RWPE1 (cell line): ENCODE data around the gene NFKBIA.
"Not testable (repeated sequence)": the region's sequence is repeated elsewhere in the genome, so short reads cannot be mapped to it uniquely, and the experiment has no call there.

Experiments
- CTCF ChIA-PET: fragments of 350-600 bp; sonication (Branson Sonifier 250); formaldehyde crosslinking; extraction: SDS; loops from one replicate; lab custom pipeline; 2021; lab: Yijun Ruan, JAX
- POLR2A ChIA-PET: fragments of 400-600 bp; formaldehyde crosslinking; extraction: SDS; loops from one replicate; lab custom pipeline; 2020; ENCODE audit warnings: antibody characterized with exemption; ENCODE audit not compliant: low non-redundant PET; lab: Yijun Ruan, JAX
- DNase-seq: peaks from one replicate; pipeline ENCODE4 v3.0.0; 2012; ENCODE audit warnings: low spot score
- H3K27ac ChIP-seq: fragments of 450-650 bp; 2 replicates; pipeline ENCODE4 v1.5.1; 2017
- CTCF ChIP-seq: fragments of 450-650 bp; conservative IDR thresholded peaks from 2 replicates; pipeline ENCODE4 v1.5.1; 2017; ENCODE audit warnings: low read depth, mild to moderate bottlenecking

NFKBIA gene

DNA sequence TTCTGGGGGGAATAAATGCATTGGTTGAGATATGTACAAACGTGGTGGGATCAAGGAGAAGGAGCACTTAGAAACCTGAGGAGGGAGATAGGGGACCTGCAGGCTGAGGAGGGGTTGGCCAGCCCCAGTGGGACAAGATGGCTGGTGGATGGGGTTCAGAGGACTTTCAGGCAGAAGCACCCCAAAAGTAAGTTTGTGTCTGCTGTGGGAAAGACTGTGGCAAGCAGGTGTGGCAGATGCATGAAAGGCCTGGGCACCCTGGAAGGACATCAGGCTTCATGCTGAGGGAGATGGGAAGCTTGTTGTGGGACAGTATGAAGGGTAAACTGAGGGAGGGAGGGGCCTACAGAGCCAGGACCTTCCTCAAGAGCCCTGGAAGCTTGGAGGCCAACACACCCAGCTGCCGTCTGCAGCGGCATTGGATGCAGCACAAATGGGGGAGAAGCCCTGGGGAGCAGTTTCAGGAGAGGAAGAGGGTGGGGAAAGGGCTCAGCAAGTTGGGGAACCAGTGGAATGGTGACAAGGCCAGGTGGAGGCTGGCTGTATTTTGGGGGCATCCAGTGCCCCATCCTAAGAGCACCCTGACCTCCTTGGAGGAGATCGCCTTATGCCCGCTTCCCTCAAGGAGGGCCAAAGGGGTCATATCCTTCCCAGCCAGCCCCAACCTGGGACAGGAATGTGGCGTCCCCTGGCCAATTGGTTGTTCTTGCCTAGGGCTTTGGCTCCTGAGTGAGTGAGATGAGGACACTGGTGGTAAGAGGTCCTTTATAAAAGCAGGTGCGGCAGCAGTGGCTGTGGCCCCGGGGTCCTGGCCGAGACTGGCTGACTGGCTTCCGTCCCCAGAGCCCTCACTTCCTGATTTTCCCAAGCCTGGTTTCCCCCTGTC lies 20.7 kb downstream of the NFKBIA start:
- TF ChIP-seq CTCF, result no peak
- CTCF ChIA-PET, result no interaction called here
- no peak for DNase-seq
- POLR2A ChIA-PET, result no interaction called here
- peak overlapping the region; percentile 78 for H3K27ac ChIP-seq

- ChIA-PET CTCF (interaction anchor here (0.6 to 0.7 kb wide), 2 partner anchors 58 to 663 kb away, joined by 4 read pairs; no protein-coding TSS in a partner anchor), POLR2A (no interaction called here)
- DNase-seq, result no peak
- TF ChIP-seq CTCF, result no peak
- no peak overlapping the region for H3K27ac ChIP-seq
Measured at GRCh38 chr14:35380794-35381193, 23.8 kb downstream of the NFKBIA start.

GRCh38 chr14:35379234-35379933 lies 25.2 kb downstream of the NFKBIA start:
- CTCF ChIA-PET, result interaction anchor here (0.6 kb wide), 1 partner anchor 117 kb away, joined by 3 read pairs; no protein-coding TSS in a partner anchor
- H3K27ac ChIP-seq, DNase-seq, POLR2A ChIA-PET: not testable (repeated sequence)

- CTCF ChIA-PET, result interaction anchor here (0.6 kb wide), 1 partner anchor 117 kb away, joined by 3 read pairs; no protein-coding TSS in a partner anchor
- POLR2A ChIA-PET, result no interaction called here
Measured at GRCh38 chr14:35378425-35379233, 25.9 kb downstream of the NFKBIA start.

DNA sequence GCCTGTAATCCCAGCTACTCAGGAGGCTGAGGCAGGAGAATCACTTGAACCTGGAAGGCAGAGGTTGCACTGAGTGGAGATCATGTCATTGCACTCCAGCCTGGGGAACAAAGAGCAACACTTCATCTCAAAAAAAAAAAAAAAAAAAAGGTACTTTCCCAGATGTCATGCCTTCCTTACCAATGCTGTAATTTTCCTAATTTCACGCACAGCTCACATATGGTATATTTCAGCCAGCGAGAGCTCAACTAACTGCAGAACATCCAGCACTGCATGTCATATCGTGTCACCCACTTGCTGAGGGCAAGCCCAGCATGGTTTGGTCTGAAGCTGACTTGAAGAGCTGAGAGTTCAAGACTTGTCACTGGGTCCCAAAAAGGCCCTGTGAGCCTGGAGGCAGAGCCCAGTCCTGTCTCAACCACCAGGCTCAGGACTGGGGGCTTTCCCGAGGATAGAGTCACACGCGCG lies 29.0 kb downstream of the NFKBIA start:
- ChIA-PET POLR2A (no interaction called here), CTCF (interaction anchor here (0.6 kb wide), 1 partner anchor 40 kb away, joined by 3 read pairs; no protein-coding TSS in a partner anchor)
- no peak for DNase-seq
- peak overlapping the region; percentile 82 for H3K27ac ChIP-seq
- TF ChIP-seq CTCF, result no peak

More at GRCh38 chr14:35378425-35379233, 25.9 kb downstream of the NFKBIA start:
- no peak overlapping the region for H3K27ac ChIP-seq
- no peak for DNase-seq
- TF ChIP-seq CTCF, result no peak

DNA sequence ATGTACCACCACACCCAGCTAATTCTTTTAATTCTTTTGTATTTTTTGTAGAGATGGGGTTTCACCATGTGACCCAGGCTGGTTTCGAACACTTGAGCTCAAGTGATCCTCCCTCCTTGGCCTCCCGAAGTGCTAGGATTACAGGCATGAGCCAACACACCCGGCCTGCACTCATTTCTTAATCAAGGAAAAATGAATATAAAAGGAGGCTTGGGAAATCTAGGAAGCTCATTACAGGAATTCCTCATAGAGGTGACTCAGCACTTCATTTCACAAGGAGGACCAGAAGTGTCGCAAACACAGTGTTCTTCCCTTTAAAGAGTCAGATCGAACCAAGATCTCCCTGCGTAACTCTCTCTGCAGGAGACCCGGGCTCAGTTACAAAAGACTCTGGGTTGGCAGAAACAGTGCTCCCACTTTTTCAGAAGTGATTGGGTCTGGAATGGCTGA lies 30.3 kb downstream of the NFKBIA start:
- POLR2A ChIA-PET, result interaction anchor here (1.0 kb wide), 1 partner anchor 30 kb away, joined by 3 read pairs; the partner anchor contains the start of gene NFKBIA
- TF ChIP-seq CTCF, result no peak
- peak overlapping the region; percentile 82 for H3K27ac ChIP-seq
- CTCF ChIA-PET, result interaction anchor here (1.2 to 1.6 kb wide), 2 partner anchors 30 to 145 kb away, joined by 3 to 4 read pairs; partner anchors contain the start of gene NFKBIA
- peak; percentile 84 for DNase-seq

GRCh38 chr14:35373208-35373607 lies 31.3 kb downstream of the NFKBIA start:
- DNase-seq, POLR2A ChIA-PET: not testable (repeated sequence)
- peak overlapping the region; percentile 82 for H3K27ac ChIP-seq
- CTCF ChIA-PET, result interaction anchor here (1.6 kb wide), 1 partner anchor 32 kb away, joined by 4 read pairs; the partner anchor contains the start of gene NFKBIA
